PC-9 (cell line): ENCODE data around the gene STAB1. TPM values are rescaled to one million over a fixed set of nuclear protein-coding genes. Genes with fewer than 3 reads are reported as not detected.

Experiments
- BruUV-seq: library from RNA; stranded (reverse); fragments of 400-500 nt; replicated peaks from 2 replicates; lab custom pipeline; 2021; lab: Mats Ljungman, UMichigan
- CTCF ChIA-PET: fragments of 300-600 bp; sonication (Branson Sonifier 250); formaldehyde crosslinking; loops from one replicate; lab custom pipeline; 2022; ENCODE audit warnings: antibody characterized with exemption; lab: Charles Lee
- POLR2A ChIA-PET: fragments of 300-600 bp; sonication (Branson Sonifier 250); formaldehyde crosslinking; loops from one replicate; lab custom pipeline; 2022; ENCODE audit warnings: antibody characterized with exemption; ENCODE audit not compliant: unreplicated experiment; lab: Charles Lee
- DNase-seq, 2 experiments: peaks; one replicate each; pipeline versions ENCODE4 v3.0.0 to v3.0.0-alpha.2; 2015 to 2022; ENCODE audit warnings: mixed read lengths in 1 of 2
- H2AFZ ChIP-seq: fragments of 200-600 bp; sonication (generic); 2 replicates; pipeline ENCODE4 v1.8.1; 2017; ENCODE audit warnings: antibody characterized with exemption
- H3F3A ChIP-seq: fragments of 200-600 bp; sonication (generic); 2 replicates; pipeline ENCODE4 v1.8.1; 2017; ENCODE audit warnings: antibody characterized with exemption, mild to moderate bottlenecking, low read depth; ENCODE audit not compliant: insufficient read depth
- H3K27ac ChIP-seq: fragments of 200-600 bp; sonication (generic); 2 replicates; pipeline ENCODE4 v1.6.1; 2016; ENCODE audit warnings: mixed run types
- H3K27me3 ChIP-seq: fragments of 200-600 bp; sonication (generic); 2 replicates; pipeline ENCODE4 v1.6.1; 2016; ENCODE audit warnings: low read depth, mixed run types; ENCODE audit not compliant: insufficient read depth
- H3K36me3 ChIP-seq: fragments of 200-600 bp; sonication (generic); 2 replicates; pipeline ENCODE4 v1.6.1; 2016; ENCODE audit warnings: low read depth, mixed run types
- H3K4me1 ChIP-seq: fragments of 200-600 bp; sonication (generic); replicated peaks from 2 replicates; pipeline ENCODE4 v1.6.1; 2016; ENCODE audit warnings: mixed run types; ENCODE audit not compliant: insufficient read depth
- H3K4me2 ChIP-seq: fragments of 200-600 bp; sonication (generic); 2 replicates; pipeline ENCODE4 v1.6.1; 2017; ENCODE audit warnings: mixed run types
- H3K4me3 ChIP-seq: fragments of 200-600 bp; sonication (generic); 2 replicates; pipeline ENCODE4 v1.6.1; 2016; ENCODE audit warnings: mixed run types
- H3K79me2 ChIP-seq: fragments of 200-600 bp; sonication (generic); 2 replicates; pipeline ENCODE4 v1.6.1; 2017; ENCODE audit warnings: low read depth, mixed run types
- H3K9me2 ChIP-seq: fragments of 200-600 bp; sonication (generic); 2 replicates; pipeline ENCODE4 v1.8.1; 2017; ENCODE audit warnings: mild to moderate bottlenecking; ENCODE audit not compliant: insufficient read depth
- H3K9me3 ChIP-seq: fragments of 200-600 bp; sonication (generic); 2 replicates; pipeline ENCODE4 v1.8.1; 2016; ENCODE audit warnings: low read depth; ENCODE audit not compliant: insufficient read depth
- H4K20me1 ChIP-seq: fragments of 200-600 bp; sonication (generic); 2 replicates; pipeline ENCODE4 v1.8.1; 2017; ENCODE audit not compliant: insufficient read depth
- EZH2 ChIP-seq: fragments of 200-600 bp; sonication (generic); IDR thresholded peaks from 2 replicates; pipeline ENCODE4 v1.8.0; 2017; ENCODE audit warnings: antibody characterized with exemption, low read depth
- intact Hi-C: fragments of 100-400 bp; cut with micrococcal nuclease; formaldehyde crosslinking; loops from one replicate; pipeline ENCODE4 v1.10.0; 2022; ENCODE audit not compliant: unreplicated experiment
- total RNA-seq: library from RNA; stranded (reverse); gene quantifications from 2 replicates; pipeline ENCODE4 v1.2.3, GENCODE V29; 2021
- TF ChIP-seq, protein P1 (sequence below): fragments of 200-600 bp; sonication (generic); conservative IDR thresholded peaks from 2 replicates; pipeline ENCODE4 v1.6.1; 2017; ENCODE audit warnings: mixed run types, antibody characterized with exemption, mild to moderate bottlenecking, moderate library complexity

The STAB1 gene
- total RNA-seq, 1 experiment from 2014 or later: 0.04 TPM

DNA sequence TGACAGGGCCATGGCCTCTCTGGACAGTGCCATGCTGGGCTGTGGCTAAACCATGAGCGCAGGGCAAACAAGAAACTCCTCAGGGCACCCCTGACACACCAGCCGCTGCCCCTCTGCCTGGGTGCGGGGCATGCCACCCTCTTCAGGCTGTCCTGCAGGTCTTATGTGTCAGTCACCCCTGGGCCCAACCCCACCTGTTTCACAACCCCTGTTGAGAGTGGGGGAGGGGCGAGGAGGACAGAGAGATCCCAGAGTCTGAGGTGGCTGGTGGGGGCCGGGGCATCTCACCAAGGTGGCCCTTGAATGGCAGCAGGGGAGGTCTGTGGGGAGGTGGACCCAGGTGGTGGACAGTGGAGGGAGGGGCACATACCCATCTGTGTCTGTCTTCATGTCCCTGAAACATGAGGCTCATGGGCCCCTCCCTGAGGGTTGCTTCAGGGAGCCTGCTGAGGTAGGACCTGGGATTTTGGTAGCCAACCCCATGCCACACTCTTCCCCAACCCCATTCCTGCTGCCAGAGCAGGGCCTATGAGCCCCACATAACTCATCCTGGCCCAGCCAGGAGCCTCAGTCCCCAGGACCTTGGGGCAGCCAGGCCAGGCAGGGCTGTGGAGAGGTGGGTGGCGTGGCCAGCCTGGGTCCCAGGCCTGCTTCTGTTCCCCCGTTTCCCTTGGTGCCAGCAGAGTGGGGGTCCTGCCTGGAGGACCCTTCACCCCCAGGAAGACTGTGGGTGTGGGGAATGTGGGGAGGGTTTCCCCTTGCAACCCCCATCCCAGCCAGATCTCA, 1.7 kb upstream of the STAB1 start:
- no peak overlapping the region for H3K4me2 ChIP-seq
- no peak overlapping the region for H3K4me3 ChIP-seq
- no peaks in the 10 kb centered on the region for H3K27me3 ChIP-seq
- intact Hi-C loops: no loop called here
- TF ChIP-seq, protein P1, sequence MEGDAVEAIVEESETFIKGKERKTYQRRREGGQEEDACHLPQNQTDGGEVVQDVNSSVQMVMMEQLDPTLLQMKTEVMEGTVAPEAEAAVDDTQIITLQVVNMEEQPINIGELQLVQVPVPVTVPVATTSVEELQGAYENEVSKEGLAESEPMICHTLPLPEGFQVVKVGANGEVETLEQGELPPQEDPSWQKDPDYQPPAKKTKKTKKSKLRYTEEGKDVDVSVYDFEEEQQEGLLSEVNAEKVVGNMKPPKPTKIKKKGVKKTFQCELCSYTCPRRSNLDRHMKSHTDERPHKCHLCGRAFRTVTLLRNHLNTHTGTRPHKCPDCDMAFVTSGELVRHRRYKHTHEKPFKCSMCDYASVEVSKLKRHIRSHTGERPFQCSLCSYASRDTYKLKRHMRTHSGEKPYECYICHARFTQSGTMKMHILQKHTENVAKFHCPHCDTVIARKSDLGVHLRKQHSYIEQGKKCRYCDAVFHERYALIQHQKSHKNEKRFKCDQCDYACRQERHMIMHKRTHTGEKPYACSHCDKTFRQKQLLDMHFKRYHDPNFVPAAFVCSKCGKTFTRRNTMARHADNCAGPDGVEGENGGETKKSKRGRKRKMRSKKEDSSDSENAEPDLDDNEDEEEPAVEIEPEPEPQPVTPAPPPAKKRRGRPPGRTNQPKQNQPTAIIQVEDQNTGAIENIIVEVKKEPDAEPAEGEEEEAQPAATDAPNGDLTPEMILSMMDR: no peak
- no peak for TF ChIP-seq EZH2
- H4K20me1 ChIP-seq: no peaks in the 10 kb centered on the region
- H3K9me3 ChIP-seq: no peaks in the 10 kb centered on the region
- no peaks in the 10 kb centered on the region for H3K4me1 ChIP-seq
- POLR2A ChIA-PET: no interaction called here
- H3K27ac ChIP-seq: no peak overlapping the region
- no peaks in the 10 kb centered on the region for H3K36me3 ChIP-seq
- H3F3A ChIP-seq: no peaks in the 10 kb centered on the region
- BruUV-seq: no TSS peak
- H3K9me2 ChIP-seq: no peaks in the 10 kb centered on the region
- no peak overlapping the region for H2AFZ ChIP-seq
- no peaks in the 10 kb centered on the region for H3K79me2 ChIP-seq
- CTCF ChIA-PET: no interaction called here
- DNase-seq: no peak

DNA sequence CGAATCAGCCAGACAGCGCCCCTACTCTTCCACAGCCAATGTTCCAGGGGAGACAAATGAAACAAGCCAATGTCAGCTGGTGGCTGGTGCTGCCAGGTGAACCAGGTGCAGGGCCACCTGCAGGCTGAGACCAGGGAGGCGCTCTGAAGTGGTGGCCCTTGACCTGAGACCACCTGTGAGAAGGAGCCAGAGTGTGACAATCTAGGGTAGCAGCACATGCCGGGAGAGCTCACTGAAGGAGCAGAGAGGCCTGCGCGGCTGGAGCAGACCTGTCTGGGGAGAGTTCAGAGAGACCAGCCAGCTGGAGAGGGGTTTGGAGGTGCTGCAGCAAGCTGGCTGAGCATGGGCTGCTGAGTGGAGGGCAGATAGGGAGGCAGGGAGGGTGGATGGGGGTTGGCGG, 693 bp upstream of the STAB1 start:
- Histone ChIP-seq H2AFZ (no peak overlapping the region), H3K4me2 (no peak overlapping the region), H3K27me3 (no peaks in the 10 kb centered on the region), H3K27ac (no peak overlapping the region), H3K79me2 (no peaks in the 10 kb centered on the region), H3K4me1 (no peaks in the 10 kb centered on the region), H3K9me2 (no peaks in the 10 kb centered on the region), H3K4me3 (no peak overlapping the region), H3K36me3 (no peaks in the 10 kb centered on the region), H3K9me3 (no peaks in the 10 kb centered on the region), H4K20me1 (no peaks in the 10 kb centered on the region), H3F3A (no peaks in the 10 kb centered on the region)
- TF ChIP-seq, protein P1: no peak
- TF ChIP-seq EZH2: no peak
- DNase-seq: no peak
- ChIA-PET POLR2A (no interaction called here), CTCF (no interaction called here)
- no TSS peak for BruUV-seq
- intact Hi-C loops: no loop called here

DNA sequence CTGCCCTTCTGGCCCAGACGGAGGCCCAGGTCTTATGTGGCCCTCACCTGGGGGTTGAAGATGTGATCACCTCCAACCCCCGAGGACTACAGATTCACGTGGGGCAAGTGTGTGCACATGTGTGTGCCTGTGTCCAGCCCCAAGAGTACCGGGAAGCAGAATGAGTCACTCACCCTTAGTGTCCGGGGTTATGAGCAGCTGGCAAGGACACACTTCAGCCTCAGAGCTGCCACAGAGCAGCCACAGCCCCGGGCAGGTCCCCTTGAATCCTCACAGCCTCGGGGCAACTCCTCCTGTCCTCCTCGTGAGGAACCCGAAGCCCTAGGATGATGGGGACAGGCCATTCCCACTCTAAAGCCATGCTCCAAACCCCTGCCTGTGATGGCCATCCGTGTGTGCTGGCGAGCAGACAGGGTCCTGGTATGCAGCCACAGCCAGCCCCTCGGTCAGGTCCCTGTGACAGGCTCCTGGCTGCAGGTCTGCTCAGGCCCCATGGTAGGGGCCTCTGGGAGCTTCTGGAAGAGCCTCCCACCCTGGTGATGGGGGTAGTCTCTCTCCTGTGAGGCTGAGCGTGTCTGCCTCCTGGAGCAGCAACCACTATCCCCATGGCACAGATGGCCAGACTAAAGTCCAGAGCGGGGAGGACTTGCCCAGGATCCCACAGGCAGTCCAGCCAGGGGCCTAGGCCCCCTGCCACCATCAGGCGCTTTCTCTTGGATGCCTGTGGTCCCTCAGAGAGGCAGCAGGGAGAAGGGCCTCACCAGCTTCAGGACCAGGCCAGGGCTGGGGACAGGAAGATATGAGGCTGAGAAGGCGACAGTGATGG, 852 bp downstream of the STAB1 start:
- no peaks in the 10 kb centered on the region for H3F3A ChIP-seq
- no peaks in the 10 kb centered on the region for H4K20me1 ChIP-seq
- ChIA-PET CTCF (interaction anchor here (0.6 kb wide), 1 partner anchor 92 kb away, joined by 10 read pairs; no protein-coding TSS in a partner anchor), POLR2A (interaction anchor here (0.6 kb wide), 1 partner anchor 30 kb away, joined by 3 read pairs; no protein-coding TSS in a partner anchor)
- no peak overlapping the region for H3K4me2 ChIP-seq
- no peak overlapping the region for H2AFZ ChIP-seq
- no TSS peak for BruUV-seq
- H3K9me2 ChIP-seq: no peaks in the 10 kb centered on the region
- peak in 1 of 2 experiments; percentile 22 for DNase-seq
- H3K27ac ChIP-seq: no peak overlapping the region
- no peaks in the 10 kb centered on the region for H3K36me3 ChIP-seq
- no peak for TF ChIP-seq EZH2
- TF ChIP-seq, protein P1: no peak
- no peaks in the 10 kb centered on the region for H3K4me1 ChIP-seq
- intact Hi-C loops: no loop called here
- no peaks in the 10 kb centered on the region for H3K27me3 ChIP-seq
- no peaks in the 10 kb centered on the region for H3K9me3 ChIP-seq
- H3K4me3 ChIP-seq: no peak overlapping the region
- H3K79me2 ChIP-seq: no peaks in the 10 kb centered on the region
